PFSK-1 (cell line): ENCODE data around the gene EPS15.

Source experiments
- FOXP2 ChIP-seq: optimal IDR thresholded peaks from 2 replicates; pipeline ENCODE3; 2011; ENCODE audit warnings: borderline replicate concordance, control low read depth, inconsistent platforms; ENCODE audit not compliant: insufficient read depth; ENCODE audit errors: extremely low read length, extremely low read depth
- POLR2AphosphoS5 ChIP-seq: IDR thresholded peaks from 2 replicates; pipeline ENCODE4 v1.6.1; 2012; ENCODE audit warnings: low read depth, mild to moderate bottlenecking, control low read depth, low read length, moderate library complexity
- SIN3A ChIP-seq: IDR thresholded peaks from 2 replicates; pipeline ENCODE4 v1.6.1; 2012; ENCODE audit warnings: mild to moderate bottlenecking, low read length, moderate library complexity, borderline replicate concordance; ENCODE audit not compliant: insufficient read depth
- TAF1 ChIP-seq: IDR thresholded peaks from 2 replicates; pipeline ENCODE4 v1.6.1; 2012; ENCODE audit warnings: low read length, control low read depth, borderline replicate concordance; ENCODE audit not compliant: insufficient read depth
- TF ChIP-seq, protein P1 (sequence below), 2 experiments: IDR thresholded peaks; 2 replicates each; pipeline versions ENCODE4 v1.6.1 to v1.8.0; 2011 to 2012; ENCODE audit warnings: low read depth in 2 of 2, low read length in 2 of 2, control low read depth in 1 of 2, inconsistent platforms in 1 of 2, mild to moderate bottlenecking in 1 of 2, moderate library complexity in 1 of 2; ENCODE audit not compliant: insufficient read depth in 1 of 2

DNA sequence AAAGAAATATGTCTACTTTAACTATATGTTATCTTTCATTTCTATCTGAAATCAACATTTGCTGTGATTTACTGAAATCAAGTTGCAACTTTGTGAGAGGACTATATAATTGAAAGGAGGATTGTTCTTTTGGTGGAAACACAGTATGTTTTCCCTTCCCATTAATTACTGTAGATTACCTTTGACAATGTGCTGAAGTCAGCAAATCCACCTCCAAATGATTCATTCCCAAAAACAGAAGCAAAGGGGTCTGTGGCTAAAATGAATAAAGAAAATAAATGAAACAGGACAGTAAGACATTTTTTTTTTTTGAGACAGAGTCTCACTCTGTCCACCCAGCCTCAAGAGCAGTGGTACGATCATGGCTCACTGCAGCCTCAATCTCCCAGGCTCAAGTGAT is 153.3 kb downstream of the EPS15 start:
- no peak for TF ChIP-seq POLR2AphosphoS5
- no peak for TF ChIP-seq TAF1
- TF ChIP-seq, protein P1, sequence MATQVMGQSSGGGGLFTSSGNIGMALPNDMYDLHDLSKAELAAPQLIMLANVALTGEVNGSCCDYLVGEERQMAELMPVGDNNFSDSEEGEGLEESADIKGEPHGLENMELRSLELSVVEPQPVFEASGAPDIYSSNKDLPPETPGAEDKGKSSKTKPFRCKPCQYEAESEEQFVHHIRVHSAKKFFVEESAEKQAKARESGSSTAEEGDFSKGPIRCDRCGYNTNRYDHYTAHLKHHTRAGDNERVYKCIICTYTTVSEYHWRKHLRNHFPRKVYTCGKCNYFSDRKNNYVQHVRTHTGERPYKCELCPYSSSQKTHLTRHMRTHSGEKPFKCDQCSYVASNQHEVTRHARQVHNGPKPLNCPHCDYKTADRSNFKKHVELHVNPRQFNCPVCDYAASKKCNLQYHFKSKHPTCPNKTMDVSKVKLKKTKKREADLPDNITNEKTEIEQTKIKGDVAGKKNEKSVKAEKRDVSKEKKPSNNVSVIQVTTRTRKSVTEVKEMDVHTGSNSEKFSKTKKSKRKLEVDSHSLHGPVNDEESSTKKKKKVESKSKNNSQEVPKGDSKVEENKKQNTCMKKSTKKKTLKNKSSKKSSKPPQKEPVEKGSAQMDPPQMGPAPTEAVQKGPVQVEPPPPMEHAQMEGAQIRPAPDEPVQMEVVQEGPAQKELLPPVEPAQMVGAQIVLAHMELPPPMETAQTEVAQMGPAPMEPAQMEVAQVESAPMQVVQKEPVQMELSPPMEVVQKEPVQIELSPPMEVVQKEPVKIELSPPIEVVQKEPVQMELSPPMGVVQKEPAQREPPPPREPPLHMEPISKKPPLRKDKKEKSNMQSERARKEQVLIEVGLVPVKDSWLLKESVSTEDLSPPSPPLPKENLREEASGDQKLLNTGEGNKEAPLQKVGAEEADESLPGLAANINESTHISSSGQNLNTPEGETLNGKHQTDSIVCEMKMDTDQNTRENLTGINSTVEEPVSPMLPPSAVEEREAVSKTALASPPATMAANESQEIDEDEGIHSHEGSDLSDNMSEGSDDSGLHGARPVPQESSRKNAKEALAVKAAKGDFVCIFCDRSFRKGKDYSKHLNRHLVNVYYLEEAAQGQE (IDR thresholded peaks at IDR 0.05; ENCODE audit: insufficient read depth in 1 of 2, low read depth in 2 of 2, low read length in 2 of 2), result no peak
- no peak for TF ChIP-seq SIN3A
- no peak for TF ChIP-seq FOXP2
